ENCODE measurements around the gene MTFR2. TPM values are rescaled to one million over a fixed set of nuclear protein-coding genes. Genes with fewer than 3 reads are reported as not detected.

Gene MTFR2
- total RNA-seq, 4 donors from 2014 or later = 0.57 to 1.7 TPM; not detected in 2

GRCh38 chr6:136274062-136274461 is 24.0 kb upstream of the MTFR2 start:
- 96% methylated on average over 1 of the region's 1 CpG for WGBS
- DNase-seq (ENCODE audit: extremely low spot score) = no peak
- Histone ChIP-seq H3K9me3 (no peaks in the 10 kb centered on the region), H3K27ac (replicated peaks in 1 of 4) (no peak overlapping the region), H3K27me3 (no peaks in the 10 kb centered on the region), H3K4me1 (peaks cover 0 to 15% (median 6%) of the 10 kb centered on the region in 4 donors), H3K36me3 (peaks cover 30 to 88% (median 71%) of the 10 kb centered on the region in 4 donors), H3K4me3 (no peak overlapping the region)
- TF ChIP-seq EP300 (IDR thresholded peaks at IDR 0.05) (no peak), POLR2A (IDR thresholded peaks at IDR 0.05; ENCODE audit: low read depth) (no peak)
- intact Hi-C loops (cut with DNase I) = no loop called here

GRCh38 chr6:136265101-136265500 is 15.0 kb upstream of the MTFR2 start:
- TF ChIP-seq POLR2AphosphoS5 (IDR thresholded peaks at IDR 0.05) = no peak
- no peak for TF ChIP-seq CTCF (IDR thresholded peaks at IDR 0.05)
- no peak for TF ChIP-seq EP300 (IDR thresholded peaks at IDR 0.05)
- TF ChIP-seq POLR2A (IDR thresholded peaks at IDR 0.05; ENCODE audit: low read depth) = no peak

GRCh38 chr6:136262940-136263339 is 12.8 kb upstream of the MTFR2 start:
- TF ChIP-seq EP300 (IDR thresholded peaks at IDR 0.05) (no peak), POLR2A (IDR thresholded peaks at IDR 0.05; ENCODE audit: low read depth) (no peak), CTCF (IDR thresholded peaks at IDR 0.05) (no peak), POLR2AphosphoS5 (IDR thresholded peaks at IDR 0.05) (no peak)
- H3K36me3 ChIP-seq = peaks cover 42 to 98% (median 77%) of the 10 kb centered on the region in 4 donors

More at GRCh38 chr6:136265101-136265500, 15.0 kb upstream of the MTFR2 start:
- intact Hi-C loops (cut with DNase I) = no loop called here
- H3K36me3 ChIP-seq = peaks cover 52 to 98% (median 79%) of the 10 kb centered on the region in 4 donors
- no peak for DNase-seq (ENCODE audit: extremely low spot score)
- no peak overlapping the region for H3K4me3 ChIP-seq
- H3K4me1 ChIP-seq = peaks cover 0 to 15% (median 5%) of the 10 kb centered on the region in 4 donors
- H3K27ac ChIP-seq (replicated peaks in 1 of 4) = no peak overlapping the region
- H3K27me3 ChIP-seq = no peaks in the 10 kb centered on the region
- no peaks in the 10 kb centered on the region for H3K9me3 ChIP-seq
- 100% methylated on average over 1 of the region's 1 CpG for whole genome bisulfite sequencing

GRCh38 chr6:136254851-136255466 is 4.8 kb upstream of the MTFR2 start:
- H3K36me3 ChIP-seq = peaks cover 12 to 45% (median 29%) of the 10 kb centered on the region in 4 donors

More at GRCh38 chr6:136262940-136263339, 12.8 kb upstream of the MTFR2 start:
- no peak for DNase-seq (ENCODE audit: extremely low spot score)
- 87% methylated on average over 1 of the region's 1 CpG for WGBS
- peaks cover 0 to 15% (median 5%) of the 10 kb centered on the region in 4 donors for H3K4me1 ChIP-seq
- H3K4me3 ChIP-seq = no peak overlapping the region
- intact Hi-C loops (cut with DNase I) = no loop called here
- no peak overlapping the region for H3K27ac ChIP-seq (replicated peaks in 1 of 4)
- no peaks in the 10 kb centered on the region for H3K9me3 ChIP-seq
- H3K27me3 ChIP-seq = no peaks in the 10 kb centered on the region

More at GRCh38 chr6:136254851-136255466, 4.8 kb upstream of the MTFR2 start:
- H3K27me3 ChIP-seq = no peaks in the 10 kb centered on the region
- H3K4me1 ChIP-seq = peaks cover 8 to 11% (median 10%) of the 10 kb centered on the region in 4 donors
- no peak for TF ChIP-seq CTCF (IDR thresholded peaks at IDR 0.05)
- no peak for TF ChIP-seq EP300 (IDR thresholded peaks at IDR 0.05)
- TF ChIP-seq POLR2A (IDR thresholded peaks at IDR 0.05; ENCODE audit: low read depth) = no peak
- TF ChIP-seq POLR2AphosphoS5 (IDR thresholded peaks at IDR 0.05) = no peak
- no peak for DNase-seq (ENCODE audit: extremely low spot score)
- H3K27ac ChIP-seq (replicated peaks in 1 of 4) = no peak overlapping the region
- H3K4me3 ChIP-seq = no peak overlapping the region
- intact Hi-C loops (cut with DNase I) = loop anchor here (5.0 kb wide), 1 partner anchor 32 kb away; the partner anchor contains the start of gene BCLAF1
- H3K9me3 ChIP-seq = no peaks in the 10 kb centered on the region

Data from esophagus muscularis mucosa (tissue), 4 donors.